Common myeloid progenitor, CD34-positive (primary cell): ENCODE measurements around the gene TSPO. TPM values are rescaled to one million over a fixed set of nuclear protein-coding genes. Genes with fewer than 3 reads are reported as not detected.
"Not testable (repeated sequence)": the region's sequence is repeated elsewhere in the genome, so short reads cannot be mapped to it uniquely, and the experiment has no call there.

Experiments used
- CTCF ChIA-PET: fragments of 350-600 bp; sonication (Branson Sonifier 250); formaldehyde crosslinking; loops from one replicate; lab custom pipeline; 2021; ENCODE audit warnings: antibody characterized with exemption; lab: Charles Lee
- POLR2A ChIA-PET: fragments of 350-600 bp; sonication (Branson Sonifier 250); formaldehyde crosslinking; loops from one replicate; lab custom pipeline; 2021; ENCODE audit warnings: antibody characterized with exemption; lab: Charles Lee
- DNase-seq, 3 donors: peaks; one replicate each; pipeline versions ENCODE4 v3.0.0 to v3.0.0-alpha.2; 2013
- H3K27ac ChIP-seq, 2 experiments: 1 replicate in 1 of 2; 2 replicates in 1 of 2; pipeline ENCODE4 v1.7.0; 2013; ENCODE audit warnings: inconsistent platforms in 2 of 2, low read length in 2 of 2, mild to moderate bottlenecking in 2 of 2, low read depth in 1 of 2, moderate library complexity in 1 of 2; ENCODE audit not compliant: severe bottlenecking in 2 of 2, insufficient read depth in 1 of 2, poor library complexity in 1 of 2
- H3K27me3 ChIP-seq, 5 experiments: replicated peaks in 2 of 5; 1 replicate in 3 of 5; 2 replicates in 2 of 5; pipeline versions ENCODE4 v1.6.1 to v1.7.0; 2013; ENCODE audit warnings: low read length in 4 of 5, mild to moderate bottlenecking in 2 of 5, moderate library complexity in 2 of 5, inconsistent platforms in 1 of 5; ENCODE audit not compliant: insufficient read depth in 5 of 5, control insufficient read depth in 4 of 5
- H3K36me3 ChIP-seq, 4 experiments: 1 replicate in 2 of 4; 2 replicates in 2 of 4; pipeline versions ENCODE4 v1.6.1 to v1.7.0; 2013; ENCODE audit warnings: low read length in 3 of 4, control low read depth in 1 of 4, mild to moderate bottlenecking in 1 of 4; ENCODE audit not compliant: control insufficient read depth in 4 of 4, insufficient read depth in 4 of 4
- H3K4me1 ChIP-seq, 4 experiments: 1 replicate in 3 of 4; 2 replicates in 1 of 4; pipeline versions ENCODE4 v1.6.1 to v1.7.1; 2013; ENCODE audit warnings: low read length in 3 of 4, mild to moderate bottlenecking in 3 of 4, control low read depth in 1 of 4, inconsistent platforms in 1 of 4, moderate library complexity in 1 of 4; ENCODE audit not compliant: control insufficient read depth in 4 of 4, insufficient read depth in 4 of 4; ENCODE audit errors: control extremely low read depth in 1 of 4
- H3K4me3 ChIP-seq, 7 experiments: 1 replicate in 4 of 7; 2 replicates in 3 of 7; pipeline versions ENCODE4 v1.5.1 to v1.7.0; 2013; ENCODE audit warnings: mild to moderate bottlenecking in 7 of 7, low read length in 6 of 7, moderate library complexity in 6 of 7, inconsistent platforms in 2 of 7, low read depth in 2 of 7, control low read depth in 1 of 7; ENCODE audit not compliant: insufficient read depth in 4 of 7, control insufficient read depth in 1 of 7; ENCODE audit errors: extremely low read depth in 1 of 7
- H3K9me3 ChIP-seq, 5 experiments: 1 replicate in 4 of 5; 2 replicates in 1 of 5; pipeline versions ENCODE4 v1.6.1 to v1.7.1; 2013; ENCODE audit warnings: low read length in 4 of 5, mild to moderate bottlenecking in 2 of 5, inconsistent platforms in 1 of 5, low read depth in 1 of 5, moderate library complexity in 1 of 5; ENCODE audit not compliant: control insufficient read depth in 4 of 5, insufficient read depth in 2 of 5; ENCODE audit errors: control extremely low read depth in 1 of 5
- WGBS: methylation state at CpG from one replicate; pipeline ENCODE4 v1.1.5; 2013; ENCODE audit not compliant: insufficient coverage; 5-methylcytosine and 5-hydroxymethylcytosine counted together
- polyA plus RNA-seq: library from polyadenylated mRNA; unstranded; fragments of 120-200 nt; gene quantifications from one replicate; pipeline ENCODE4 v1.2.1, GENCODE V29; 2013

TSPO gene
- 99.1 TPM for polyA plus RNA-seq

- Histone ChIP-seq H3K36me3 (peaks cover 0 to 7% (median 1%) of the 10 kb centered on the region in 4 experiments), H3K4me1 (peaks cover 0 to 69% (median 54%) of the 10 kb centered on the region in 4 experiments), H3K9me3 (no peaks in the 10 kb centered on the region), H3K27me3 (no peaks in the 10 kb centered on the region), H3K4me3 (peak within 1 kb of the TSS; percentile 48 to 86 (median 76)), H3K27ac (peak within 1 kb of the TSS in 1 of 2 experiments; percentile 72)
- DNase-seq = peak in 2 of 3 donors; percentile 21 to 46
- ChIA-PET POLR2A (no interaction called here), CTCF (interaction anchor here (1.6 kb wide), 1 partner anchor 13 kb away, joined by 5 read pairs; no protein-coding TSS in a partner anchor)
- WGBS = under 1% methylated on average over 56 of the region's 75 CpGs
Measured at GRCh38 chr22:43151251-43152002, at the start of gene TSPO. Gene TSPO, plus strand, starts transcription at chr22:43151559. Its CDS starts 7,680 bp downstream, at chr22:43159239.

- H3K27ac ChIP-seq, H3K9me3 ChIP-seq, H3K4me1 ChIP-seq, POLR2A ChIA-PET, H3K27me3 ChIP-seq, H3K4me3 ChIP-seq, H3K36me3 ChIP-seq: not testable (repeated sequence)
- CTCF ChIA-PET = interaction anchor here (1.0 kb wide), 1 partner anchor 12 kb away, joined by 4 read pairs; no protein-coding TSS in a partner anchor
- 85% methylated on average over 15 of the region's 15 CpGs for whole genome bisulfite sequencing
- peak in 2 of 3 donors; percentile 52 for DNase-seq
Measured at GRCh38 chr22:43104056-43104625, 47.2 kb upstream of the TSPO start.

- H3K27me3 ChIP-seq, H3K4me3 ChIP-seq, H3K36me3 ChIP-seq, H3K9me3 ChIP-seq, DNase-seq, H3K27ac ChIP-seq, POLR2A ChIA-PET: not testable (repeated sequence)
- WGBS = 93% methylated on average over 2 of the region's 3 CpGs
- H3K4me1 ChIP-seq = peaks cover 0 to 10% (median 1%) of the 10 kb centered on the region in 4 experiments
- CTCF ChIA-PET = interaction anchor here (1.0 kb wide), 1 partner anchor 12 kb away, joined by 4 read pairs; no protein-coding TSS in a partner anchor
Measured at GRCh38 chr22:43104950-43105349, 46.4 kb upstream of the TSPO start.

GRCh38 chr22:43106302-43106701 lies 45.1 kb upstream of the TSPO start:
- H3K4me1 ChIP-seq = peaks cover 0 to 23% (median 14%) of the 10 kb centered on the region in 4 experiments
- no peaks in the 10 kb centered on the region for H3K9me3 ChIP-seq
- DNase-seq = no peak
- no peaks in the 10 kb centered on the region for H3K36me3 ChIP-seq
- H3K4me3 ChIP-seq = no peak overlapping the region
- peaks cover 0 to 21% (median 7%) of the 10 kb centered on the region in 5 experiments for H3K27me3 ChIP-seq
- WGBS = 96% methylated on average over 8 of the region's 8 CpGs
- POLR2A ChIA-PET = interaction anchor here (0.6 to 1.0 kb wide), 2 partner anchors 14 to 205 kb away, joined by 3 to 5 read pairs; no protein-coding TSS in a partner anchor
- CTCF ChIA-PET = interaction anchor here (0.7 kb wide), 1 partner anchor 25 kb away, joined by 3 read pairs; no protein-coding TSS in a partner anchor
- H3K27ac ChIP-seq = no peak overlapping the region

- ChIA-PET CTCF (interaction anchor here (0.9 to 2.2 kb wide), 9 partner anchors 8 to 200 kb away, joined by 3 to 6 read pairs (median 6); partner anchors contain the start of gene MCAT), POLR2A (interaction anchor here (0.8 kb wide), 1 partner anchor 17 kb away, joined by 3 read pairs; no protein-coding TSS in a partner anchor)
- peaks cover 0 to 30% (median 7%) of the 10 kb centered on the region in 5 experiments for H3K27me3 ChIP-seq
Measured at GRCh38 chr22:43109511-43109910, 41.8 kb upstream of the TSPO start.

GRCh38 chr22:43109921-43110443 lies 41.4 kb upstream of the TSPO start:
- 0% methylated on average over 13 of the region's 32 CpGs for WGBS
- H3K36me3 ChIP-seq = no peaks in the 10 kb centered on the region
- ChIA-PET CTCF (interaction anchor here (0.9 to 2.2 kb wide), 12 partner anchors 9 to 200 kb away, joined by 3 to 6 read pairs (median 4); partner anchors contain the start of gene MCAT), POLR2A (interaction anchor here (0.8 kb wide), 1 partner anchor 18 kb away, joined by 3 read pairs; no protein-coding TSS in a partner anchor)
- H3K9me3 ChIP-seq = no peaks in the 10 kb centered on the region
- H3K4me3 ChIP-seq = peak overlapping the region in 6 of 7 experiments; percentile 32 to 68 (median 56)
- no peak overlapping the region for H3K27ac ChIP-seq
- H3K27me3 ChIP-seq = peaks cover 0 to 30% (median 7%) of the 10 kb centered on the region in 5 experiments
- H3K4me1 ChIP-seq = peaks cover 0 to 34% (median 27%) of the 10 kb centered on the region in 4 experiments
- no peak for DNase-seq

More at GRCh38 chr22:43109511-43109910, 41.8 kb upstream of the TSPO start:
- no peak overlapping the region for H3K4me3 ChIP-seq
- H3K36me3 ChIP-seq = no peaks in the 10 kb centered on the region
- no peaks in the 10 kb centered on the region for H3K9me3 ChIP-seq
- no peak overlapping the region for H3K27ac ChIP-seq
- no peak for DNase-seq
- H3K4me1 ChIP-seq = peaks cover 0 to 29% (median 25%) of the 10 kb centered on the region in 4 experiments
- WGBS = 82% methylated on average over 3 of the region's 5 CpGs
